ENCODE measurements around the gene PMPCB. TPM values are rescaled to one million over a fixed set of nuclear protein-coding genes. Genes with fewer than 3 reads are reported as not detected.

PMPCB gene
- total RNA-seq, 1 experiment from 2014 or later: 74.4 TPM

- TF ChIP-seq SMAD4 (CRISPR knock-in tag; IDR thresholded peaks at IDR 0.05) (no peak), E2F4 (CRISPR knock-in tag; IDR thresholded peaks at IDR 0.05; ENCODE audit: borderline replicate concordance, low read depth) (no peak), TEAD4 (CRISPR knock-in tag; IDR thresholded peaks at IDR 0.05) (no peak)
These were observed 2.4 kb downstream of the PMPCB start (continued) for GRCh38 chr7:103299660-103300059.

- ChIA-PET POLR2A (no interaction called here), CTCF (no interaction called here)
- no peak for DNase-seq (ENCODE audit: low spot score)
These were observed 4.2 kb downstream of the PMPCB start for GRCh38 chr7:103301441-103301840.

GRCh38 chr7:103307503-103308231 is 10.4 kb downstream of the PMPCB start:
- H3K27ac Mint-ChIP-seq: no peak overlapping the region
- POLR2A ChIA-PET: no interaction called here
- TF ChIP-seq PRRX2 (CRISPR knock-in tag; IDR thresholded peaks at IDR 0.05) (no peak), ZNF396 (CRISPR knock-in tag; IDR thresholded peaks at IDR 0.05; ENCODE audit: borderline replicate concordance) (no peak), CBFB (CRISPR knock-in tag; IDR thresholded peaks at IDR 0.05; ENCODE audit: low read depth) (no peak), IRF2 (CRISPR knock-in tag; IDR thresholded peaks at IDR 0.05; ENCODE audit: borderline replicate concordance, low read depth) (no peak), ZNF263 (CRISPR knock-in tag; IDR thresholded peaks at IDR 0.05; ENCODE audit: low read depth) (no peak), ETV6 (CRISPR knock-in tag; IDR thresholded peaks at IDR 0.05) (no peak), ARID4B (CRISPR knock-in tag; IDR thresholded peaks at IDR 0.05; ENCODE audit: borderline replicate concordance) (no peak), ESRRA (CRISPR knock-in tag; IDR thresholded peaks at IDR 0.05; ENCODE audit: borderline replicate concordance) (no peak), PRDM15 (CRISPR knock-in tag; IDR thresholded peaks at IDR 0.05) (no peak), SMAD3 (CRISPR knock-in tag; IDR thresholded peaks at IDR 0.05; ENCODE audit: borderline replicate concordance) (no peak), E2F5 (CRISPR knock-in tag; IDR thresholded peaks at IDR 0.05) (no peak), GRHL2 (CRISPR knock-in tag; IDR thresholded peaks at IDR 0.05; ENCODE audit: insufficient replicate concordance, severe bottlenecking) (no peak)

More at GRCh38 chr7:103301441-103301840, 4.2 kb downstream of the PMPCB start:
- Mint-ChIP-seq H3K27me3 (ENCODE audit: low read depth) (no peaks in the 10 kb centered on the region; the same call in 1 of the 2 replicates), H3K4me1 (peaks cover 17% of the 10 kb centered on the region), H3K36me3 (peaks cover 58% of the 10 kb centered on the region), H3K27ac (no peak overlapping the region), H3K9me3 (no peaks in the 10 kb centered on the region), H3K4me3 (no peak overlapping the region)
- TF ChIP-seq ATF3 (CRISPR knock-in tag; conservative IDR thresholded peaks at IDR 0.05): no peak
- TF ChIP-seq ZNF263 (CRISPR knock-in tag; IDR thresholded peaks at IDR 0.05; ENCODE audit: low read depth): no peak
- no peak for ATAC-seq

More at GRCh38 chr7:103307503-103308231, 10.4 kb downstream of the PMPCB start:
- H3K36me3 Mint-ChIP-seq: peaks cover 78% of the 10 kb centered on the region
- no peak for DNase-seq (ENCODE audit: low spot score)
- no peaks in the 10 kb centered on the region for H3K27me3 Mint-ChIP-seq (ENCODE audit: low read depth)
- CTCF ChIA-PET: no interaction called here
- no peak for ATAC-seq
- H3K4me1 Mint-ChIP-seq: no peaks in the 10 kb centered on the region
- H3K9me3 Mint-ChIP-seq: no peaks in the 10 kb centered on the region
- H3K4me3 Mint-ChIP-seq: no peak overlapping the region
